ENCODE results near the gene SPACA6.

GRCh38 chr19:51733742-51734522 is 40.8 kb downstream of the SPACA6 start:
- TF ChIP-seq POLR2A (IDR thresholded peaks at IDR 0.05) (no peak), CTCF (IDR thresholded peaks at IDR 0.05) (no peak)

Measured in heart left ventricle (tissue), 13 donors.